Thyroid gland (tissue), 4 donors: ENCODE data around the gene GSG1L2.

ENCODE experiments used
- POLR2A ChIP-seq, 2 donors: fragments of 450-650 bp; IDR thresholded peaks; one replicate each; pipeline ENCODE4 v1.6.1; 2017; ENCODE audit warnings: antibody characterized with exemption in 2 of 2, mild to moderate bottlenecking in 2 of 2, moderate library complexity in 1 of 2
- TF ChIP-seq, protein P1 (sequence below), 6 experiments: fragments of 200-600 bp in 3 of 6; fragments of 450-650 bp in 3 of 6; sonication (generic) in 3 of 6; IDR thresholded peaks; one replicate each; pipeline ENCODE4 v1.5.1; 2016 to 2019; ENCODE audit warnings: antibody characterized with exemption in 6 of 6, mild to moderate bottlenecking in 2 of 6, inconsistent platforms in 1 of 6, moderate library complexity in 1 of 6

DNA sequence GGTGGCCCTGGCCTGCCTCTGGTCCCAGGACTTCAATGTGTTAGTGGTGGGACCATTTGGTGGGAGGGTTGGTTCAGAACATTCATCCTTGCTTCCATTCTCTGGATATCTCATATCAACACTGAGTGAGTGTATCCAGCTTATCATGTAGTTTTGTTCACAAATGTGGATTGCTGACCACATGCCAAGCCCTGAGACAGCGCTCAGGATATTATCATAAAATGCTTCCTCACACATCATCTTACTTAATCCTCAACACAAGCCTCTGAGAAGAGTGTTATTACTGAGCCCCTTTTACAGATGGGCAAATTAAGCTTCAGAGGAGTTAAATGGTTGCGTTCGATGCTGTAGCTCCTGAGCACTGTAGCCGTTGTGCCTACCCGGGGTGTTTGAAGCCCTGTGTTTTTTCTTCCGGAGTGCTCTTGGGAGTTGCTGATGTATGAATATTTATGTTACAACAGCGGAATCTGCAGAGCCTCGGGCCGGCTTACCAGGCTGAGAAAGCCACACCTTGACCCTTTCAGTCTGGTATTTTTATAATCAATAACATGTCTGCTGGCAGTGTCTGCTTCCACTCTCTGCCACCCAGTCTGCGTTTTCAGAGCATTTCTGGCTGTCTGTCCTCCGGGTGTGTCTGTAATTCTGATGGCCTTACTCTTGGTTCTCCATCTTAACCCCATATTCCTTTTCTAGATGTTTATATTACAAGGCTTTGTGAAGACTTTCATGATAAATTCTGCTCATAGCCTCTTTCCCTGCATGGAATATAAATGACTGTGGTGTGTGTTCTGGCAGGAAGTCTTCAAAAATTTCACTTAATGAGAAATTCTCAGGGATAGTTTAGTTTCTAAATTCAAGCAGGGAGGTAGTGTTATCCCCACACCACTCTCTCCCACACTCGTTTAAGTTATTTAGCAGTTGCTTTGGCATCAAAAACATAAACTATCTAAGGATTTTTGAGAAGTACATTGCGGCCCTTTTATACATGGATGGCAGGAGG is 6.7 kb upstream of the GSG1L2 start:
- TF ChIP-seq, protein P1, sequence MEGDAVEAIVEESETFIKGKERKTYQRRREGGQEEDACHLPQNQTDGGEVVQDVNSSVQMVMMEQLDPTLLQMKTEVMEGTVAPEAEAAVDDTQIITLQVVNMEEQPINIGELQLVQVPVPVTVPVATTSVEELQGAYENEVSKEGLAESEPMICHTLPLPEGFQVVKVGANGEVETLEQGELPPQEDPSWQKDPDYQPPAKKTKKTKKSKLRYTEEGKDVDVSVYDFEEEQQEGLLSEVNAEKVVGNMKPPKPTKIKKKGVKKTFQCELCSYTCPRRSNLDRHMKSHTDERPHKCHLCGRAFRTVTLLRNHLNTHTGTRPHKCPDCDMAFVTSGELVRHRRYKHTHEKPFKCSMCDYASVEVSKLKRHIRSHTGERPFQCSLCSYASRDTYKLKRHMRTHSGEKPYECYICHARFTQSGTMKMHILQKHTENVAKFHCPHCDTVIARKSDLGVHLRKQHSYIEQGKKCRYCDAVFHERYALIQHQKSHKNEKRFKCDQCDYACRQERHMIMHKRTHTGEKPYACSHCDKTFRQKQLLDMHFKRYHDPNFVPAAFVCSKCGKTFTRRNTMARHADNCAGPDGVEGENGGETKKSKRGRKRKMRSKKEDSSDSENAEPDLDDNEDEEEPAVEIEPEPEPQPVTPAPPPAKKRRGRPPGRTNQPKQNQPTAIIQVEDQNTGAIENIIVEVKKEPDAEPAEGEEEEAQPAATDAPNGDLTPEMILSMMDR (IDR thresholded peaks at IDR 0.05) = no peak
- TF ChIP-seq POLR2A (IDR thresholded peaks at IDR 0.05) = no peak
